GM19324 (cell line): ENCODE measurements around the gene HSBP1L1.

Experiments
- ATAC-seq: cut with Tn5 transposase; IDR thresholded peaks from one replicate; pipeline ENCODE4 v1.9.1; 2021; ENCODE audit warnings: mild to moderate bottlenecking, moderate library complexity; ENCODE audit not compliant: unreplicated experiment, low FRiP score

The HSBP1L1 gene

DNA sequence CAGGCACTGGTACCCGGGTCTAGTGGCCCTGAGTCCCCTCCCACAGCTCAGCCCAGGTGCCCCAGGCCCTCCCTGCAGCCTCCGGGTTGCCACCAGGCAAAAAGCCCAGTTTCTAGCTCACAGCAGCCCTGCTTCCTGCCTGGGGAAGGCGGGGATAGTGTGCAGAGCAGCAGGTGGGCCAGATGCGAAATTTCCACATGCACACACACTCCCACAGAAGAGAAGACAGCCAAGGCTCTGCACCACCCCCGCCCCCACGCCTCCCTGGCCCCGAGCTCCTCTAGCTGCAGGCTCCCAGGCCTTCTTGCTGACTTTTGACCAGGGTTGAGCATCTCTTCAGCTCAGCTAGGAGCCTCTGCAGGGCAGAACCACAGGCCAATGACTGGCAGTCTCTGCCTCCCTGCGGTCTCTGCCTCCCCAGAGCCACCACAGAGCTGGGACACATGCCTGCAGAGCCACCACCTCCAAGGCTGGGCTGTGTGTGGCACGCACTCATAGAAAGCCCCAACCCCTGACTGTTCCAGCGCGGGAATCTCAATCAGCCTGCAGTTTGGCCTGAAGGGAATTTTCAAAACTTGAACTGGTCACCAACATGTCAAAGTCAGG lies 20.2 kb upstream of the HSBP1L1 start:
- no peak for ATAC-seq

DNA sequence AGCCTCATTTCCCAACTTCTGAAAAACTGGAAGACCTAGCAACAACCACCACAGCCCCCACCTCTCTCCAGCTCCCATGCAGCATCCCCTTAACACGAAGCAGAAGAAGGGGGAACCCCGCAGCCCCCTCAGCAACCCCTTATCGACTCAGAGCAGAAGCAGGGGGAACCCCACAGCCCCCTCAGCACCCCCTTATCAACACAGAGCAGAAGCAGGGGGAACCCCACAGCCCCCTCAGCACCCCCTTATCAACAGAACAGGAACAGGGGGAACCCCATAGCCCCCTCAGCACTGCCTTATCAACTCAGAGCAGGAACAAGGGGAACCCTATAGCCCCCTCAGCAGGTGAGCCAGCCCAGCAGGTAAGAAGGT lies 19.7 kb upstream of the HSBP1L1 start:
- ATAC-seq = no peak

DNA sequence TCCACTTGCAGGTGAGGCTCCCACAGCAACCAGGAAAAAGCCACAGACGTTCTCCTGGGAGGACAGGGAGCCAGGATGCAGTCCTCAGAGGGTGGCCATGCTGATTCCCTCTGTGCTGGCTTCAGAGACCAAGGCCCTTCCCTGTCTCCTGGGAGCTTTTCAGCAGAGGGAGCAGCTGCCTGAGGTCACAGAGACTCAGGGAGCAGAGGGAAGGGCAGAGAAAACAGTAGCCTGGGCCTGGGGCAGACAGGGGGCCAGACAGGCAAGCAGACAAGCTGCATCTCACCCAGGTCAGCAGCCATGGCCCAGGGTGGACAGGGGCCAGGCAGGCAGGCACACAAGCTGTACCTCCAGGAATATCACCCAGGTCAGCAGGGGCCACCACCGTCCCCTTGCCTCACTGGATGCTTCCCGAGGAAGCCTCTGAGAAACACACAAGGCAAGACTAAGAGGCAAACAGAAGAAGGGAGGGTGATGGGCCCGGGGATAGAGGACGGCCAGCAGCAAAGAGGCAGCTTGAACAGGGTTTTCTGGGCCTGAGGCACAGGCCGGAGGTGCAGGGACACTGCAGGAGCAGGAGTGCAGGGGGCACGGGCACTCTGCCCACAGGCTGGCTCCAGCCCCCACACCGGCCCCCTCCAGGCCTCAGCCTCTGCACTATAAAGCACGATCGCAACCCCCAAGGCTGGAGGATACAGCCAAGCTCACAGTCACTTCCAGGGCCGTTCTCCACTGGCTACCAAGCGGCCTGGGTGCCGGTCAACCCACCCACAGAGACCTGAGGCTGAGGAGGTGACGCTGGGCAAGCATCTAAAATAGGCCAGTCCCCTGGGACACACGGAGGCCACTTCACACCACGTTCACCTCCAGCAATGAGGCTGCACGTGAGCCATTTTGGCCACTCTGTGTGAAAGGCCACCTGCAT lies 19.1 kb upstream of the HSBP1L1 start:
- ATAC-seq = no peak

DNA sequence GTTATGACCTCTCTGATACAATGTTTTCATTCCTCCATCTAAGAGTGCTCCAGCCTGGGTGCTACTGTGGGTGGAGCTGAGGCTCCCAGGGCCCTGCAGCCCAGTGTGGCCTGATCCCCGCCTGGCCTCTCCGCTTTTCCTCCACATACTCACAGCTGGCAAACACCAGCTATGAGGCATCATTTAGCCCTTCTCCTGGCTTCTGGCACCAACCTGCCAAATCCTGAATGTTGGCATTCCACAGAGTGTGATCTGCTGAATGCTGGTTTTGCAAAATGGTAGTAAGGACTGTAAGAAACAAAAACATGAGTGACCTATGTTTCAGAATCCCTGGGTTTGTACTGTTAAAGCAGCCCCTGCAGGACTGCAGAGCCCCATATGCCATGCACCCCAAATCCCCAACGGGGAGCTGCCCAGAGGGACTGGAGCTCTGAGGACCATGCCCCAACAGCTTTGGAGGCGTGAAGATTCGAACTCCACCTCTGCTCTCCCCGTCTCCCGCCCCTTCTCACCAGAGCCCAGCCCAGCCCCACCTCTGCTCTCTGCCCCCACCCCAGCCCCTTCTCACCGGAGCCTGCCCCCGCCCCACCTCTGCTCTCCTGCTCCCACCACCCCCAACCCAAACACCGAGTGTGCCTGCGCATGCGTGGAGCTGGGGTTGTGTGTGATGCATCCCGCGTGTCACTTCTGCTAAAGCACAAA lies 17.2 kb upstream of the HSBP1L1 start:
- ATAC-seq = no peak

DNA sequence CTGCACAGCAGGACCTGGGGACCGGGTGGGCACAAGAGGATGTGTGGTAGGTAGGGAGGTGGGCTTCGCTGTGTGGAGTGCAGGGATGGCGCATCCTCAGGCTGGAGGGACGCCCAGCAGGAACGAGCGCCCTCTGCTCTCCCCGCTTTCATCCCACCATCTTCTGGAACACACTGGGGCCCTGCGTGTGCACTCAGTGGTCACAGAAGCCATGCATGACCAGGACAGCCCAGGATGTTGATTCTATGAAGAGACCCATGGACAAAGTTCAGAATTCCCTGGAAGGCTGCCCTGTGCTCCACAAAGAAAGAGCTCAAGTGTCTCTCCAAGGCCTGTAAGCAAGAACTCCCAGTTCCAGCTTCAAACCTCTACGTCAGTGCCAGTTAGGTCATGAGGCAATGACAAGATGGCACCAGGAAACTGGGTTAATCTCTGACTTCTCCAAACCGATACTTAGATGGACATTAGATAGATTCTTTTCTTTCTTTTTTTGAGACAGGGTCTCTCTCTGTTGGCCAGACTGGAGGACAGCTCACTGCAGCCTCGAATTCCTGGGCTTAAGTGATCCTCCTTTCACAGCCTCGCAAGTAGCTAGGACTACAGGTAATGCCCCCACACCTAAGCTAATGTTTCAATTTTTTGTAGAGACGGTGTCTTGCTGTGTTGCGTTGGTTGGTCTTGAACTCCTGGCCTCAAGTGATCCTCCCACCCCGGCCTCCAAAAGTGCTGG lies 16.4 kb upstream of the HSBP1L1 start:
- no peak for ATAC-seq

DNA sequence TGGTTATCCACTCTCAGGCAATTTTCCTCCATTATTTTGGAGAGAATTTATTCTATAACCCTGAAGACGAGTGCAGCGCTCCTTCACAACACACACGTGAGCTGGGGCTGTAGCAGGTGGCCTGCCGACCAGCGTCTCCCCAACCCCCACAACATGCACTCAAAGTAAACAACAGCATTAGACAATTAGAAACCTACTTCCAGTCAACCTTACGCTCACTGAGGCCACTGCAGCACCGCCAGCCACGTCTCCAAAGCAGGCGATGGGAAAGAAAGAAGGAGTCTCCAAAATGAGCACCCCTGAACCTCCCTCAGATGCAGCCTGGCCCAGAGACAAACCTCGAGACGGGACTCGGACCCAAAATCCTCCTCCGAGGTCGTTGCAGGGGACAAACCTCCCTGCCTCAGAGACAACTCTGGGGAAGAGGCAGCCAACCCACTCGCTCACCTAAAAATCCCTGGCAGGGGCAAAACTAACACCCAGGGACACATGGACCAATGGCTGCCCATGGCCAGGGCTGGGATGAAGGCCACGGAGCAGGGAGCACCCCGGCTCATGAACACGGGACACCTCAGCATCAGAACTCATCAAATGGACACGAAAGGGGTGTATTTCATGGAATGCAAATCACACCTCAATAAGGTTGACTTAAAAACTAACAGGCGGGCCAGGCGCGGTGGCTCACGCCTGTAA lies 15.6 kb upstream of the HSBP1L1 start:
- no peak for ATAC-seq

DNA sequence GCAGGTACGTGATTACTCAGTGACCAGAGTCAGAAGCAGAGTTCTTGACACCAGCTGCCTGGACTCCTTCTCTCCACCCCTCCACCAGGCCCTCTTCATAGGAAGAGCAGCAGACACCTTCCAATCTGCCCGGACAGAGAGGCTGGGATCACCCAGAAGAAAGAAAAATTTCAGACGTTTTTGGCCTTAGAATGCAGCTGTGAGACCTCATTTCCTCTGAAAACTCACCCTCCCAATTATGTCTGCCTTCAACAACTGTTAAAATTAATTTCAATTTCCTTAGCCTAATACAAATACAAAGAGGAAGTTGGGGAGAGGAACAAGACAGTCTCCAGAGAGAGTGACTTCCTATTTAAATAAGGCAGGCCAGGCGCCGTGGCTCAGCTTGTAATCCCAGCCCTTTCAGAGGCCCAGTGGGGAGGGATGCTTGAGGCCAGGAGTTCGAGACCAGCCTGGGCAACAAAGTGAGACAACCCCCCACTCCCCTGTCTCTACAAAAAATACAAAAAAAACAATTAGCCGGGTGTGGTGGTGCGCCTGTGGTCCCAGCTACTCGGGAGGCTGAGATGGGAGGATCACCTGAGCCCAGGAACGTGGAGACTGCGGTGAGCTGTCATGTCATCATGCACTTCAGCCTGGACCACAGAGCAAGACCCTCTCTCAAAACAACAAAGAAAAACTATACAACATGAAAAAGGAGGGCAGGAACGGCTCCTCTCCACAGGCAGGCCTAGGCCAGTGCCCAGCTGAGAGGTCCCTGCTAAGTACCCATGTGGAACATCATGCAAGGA lies 14.6 kb upstream of the HSBP1L1 start:
- ATAC-seq = no peak

DNA sequence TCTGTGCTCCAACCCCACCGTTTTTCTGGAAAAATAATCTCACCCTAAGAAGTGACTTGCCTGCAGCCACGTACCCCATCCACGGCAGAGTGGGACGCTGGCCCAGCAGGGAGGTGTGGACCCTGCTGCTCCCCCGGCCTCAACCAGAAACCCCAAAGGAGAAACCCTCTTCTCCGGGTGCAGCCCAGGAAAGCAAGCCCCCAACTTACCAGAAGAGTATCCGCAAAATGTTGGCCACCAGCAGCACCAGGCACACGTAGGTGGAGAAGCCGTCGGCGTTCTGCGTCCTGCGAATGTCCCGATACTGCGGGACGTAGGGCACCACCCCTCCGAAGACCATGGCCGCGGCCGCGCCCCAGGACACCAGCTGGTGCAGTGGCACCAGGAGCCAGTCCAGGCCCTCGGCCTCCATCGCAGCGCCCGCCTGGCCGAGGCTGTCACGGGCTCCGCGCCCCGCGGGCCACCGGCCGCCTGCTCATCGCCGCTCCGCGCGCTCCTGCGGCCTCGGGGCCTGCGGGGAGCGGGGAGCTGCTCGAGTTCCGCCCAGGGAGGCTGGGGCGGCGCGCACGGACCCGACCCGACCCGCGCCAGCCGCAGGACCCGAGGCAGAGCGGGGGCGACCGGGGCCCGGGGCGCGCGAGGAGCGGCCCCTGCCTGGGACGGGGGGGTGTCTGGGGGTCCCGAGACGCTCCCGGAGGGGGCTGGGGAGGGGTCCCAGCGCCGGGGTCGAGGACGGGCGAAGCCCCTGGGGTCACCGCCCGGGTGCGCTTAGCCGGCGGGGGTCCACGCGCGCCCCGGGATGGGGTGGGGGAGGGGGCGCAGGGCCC lies 13.7 kb upstream of the HSBP1L1 start:
- peak; percentile 33 for ATAC-seq

DNA sequence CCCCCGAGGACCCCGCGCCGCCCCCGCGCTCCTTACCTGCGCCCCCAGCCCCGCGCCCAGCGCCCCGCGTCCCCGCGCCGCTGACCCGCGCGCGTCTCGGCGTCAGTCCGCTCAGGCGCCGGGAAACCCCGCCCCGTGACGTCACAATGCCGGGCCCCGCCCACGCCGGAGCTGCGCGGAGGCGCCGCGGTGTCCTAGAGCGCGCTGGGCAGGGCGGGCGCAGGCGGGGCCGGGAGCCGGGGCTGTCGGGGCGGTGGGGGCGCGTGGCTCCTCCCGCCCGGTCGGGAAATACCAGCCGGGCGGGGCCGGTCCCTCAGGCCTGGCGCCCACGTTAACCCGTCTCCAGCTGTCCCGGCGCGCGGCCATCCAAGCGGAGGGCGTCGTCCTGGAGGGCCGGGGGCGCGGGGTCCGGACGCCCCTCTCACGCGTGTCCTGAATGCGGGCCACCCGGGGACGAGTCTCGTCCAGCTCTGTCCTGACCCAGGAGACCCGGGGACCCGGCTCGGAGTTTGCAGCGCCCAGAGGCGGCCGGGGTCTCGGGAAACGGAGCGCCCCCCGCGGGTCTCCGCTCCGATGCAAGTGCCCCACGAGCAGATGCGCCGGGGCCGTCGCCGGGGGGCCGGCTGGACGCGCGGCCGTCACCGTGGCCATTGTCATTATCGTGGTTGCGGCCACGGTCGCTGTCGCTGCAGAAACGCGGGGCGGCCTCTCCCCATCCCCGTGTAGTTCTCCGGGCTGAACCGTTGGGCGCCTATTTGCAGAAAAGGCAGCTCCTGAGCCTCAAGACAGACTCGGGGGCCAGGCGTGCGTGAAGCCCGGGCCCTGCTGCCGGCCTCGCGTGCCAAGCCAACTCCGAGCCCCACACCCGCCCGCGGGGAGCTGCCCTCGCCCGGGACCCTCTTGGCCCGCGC lies 12.6 kb upstream of the HSBP1L1 start, which contains the start of gene SLC66A2:
TSS of gene SLC66A2 (minus strand) at position 109 of the 911 bp plus-strand sequence. CDS start 727 bp downstream, outside the sequence.
- peak; percentile 90 for ATAC-seq

DNA sequence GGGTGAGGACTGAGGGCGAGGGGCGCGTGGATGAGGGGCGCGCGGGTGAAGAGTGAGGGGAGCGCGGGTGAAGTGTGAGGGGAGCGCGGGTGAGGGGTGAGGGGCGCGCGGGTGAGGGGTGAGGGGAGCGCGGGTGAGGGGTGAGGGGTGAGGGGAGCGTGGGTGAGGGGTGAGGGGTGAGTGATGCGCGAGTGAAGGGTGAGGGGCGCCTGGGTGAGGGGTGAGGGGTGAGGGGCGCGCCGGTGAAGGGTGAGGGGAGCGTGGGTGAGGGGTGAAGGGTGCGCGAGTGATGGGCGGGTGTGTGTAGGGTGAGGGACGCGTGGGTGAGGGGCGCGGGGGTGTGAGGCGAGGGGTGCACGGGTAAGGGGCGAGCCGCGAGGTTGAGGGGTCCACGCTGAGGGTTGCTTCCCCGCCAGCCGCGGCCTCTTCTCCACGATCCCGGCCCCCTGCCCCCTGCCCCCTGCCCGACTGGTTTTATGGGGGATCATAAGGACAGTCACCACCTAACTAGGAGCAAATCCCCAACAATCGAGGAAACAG lies 11.9 kb upstream of the HSBP1L1 start:
- no peak for ATAC-seq

DNA sequence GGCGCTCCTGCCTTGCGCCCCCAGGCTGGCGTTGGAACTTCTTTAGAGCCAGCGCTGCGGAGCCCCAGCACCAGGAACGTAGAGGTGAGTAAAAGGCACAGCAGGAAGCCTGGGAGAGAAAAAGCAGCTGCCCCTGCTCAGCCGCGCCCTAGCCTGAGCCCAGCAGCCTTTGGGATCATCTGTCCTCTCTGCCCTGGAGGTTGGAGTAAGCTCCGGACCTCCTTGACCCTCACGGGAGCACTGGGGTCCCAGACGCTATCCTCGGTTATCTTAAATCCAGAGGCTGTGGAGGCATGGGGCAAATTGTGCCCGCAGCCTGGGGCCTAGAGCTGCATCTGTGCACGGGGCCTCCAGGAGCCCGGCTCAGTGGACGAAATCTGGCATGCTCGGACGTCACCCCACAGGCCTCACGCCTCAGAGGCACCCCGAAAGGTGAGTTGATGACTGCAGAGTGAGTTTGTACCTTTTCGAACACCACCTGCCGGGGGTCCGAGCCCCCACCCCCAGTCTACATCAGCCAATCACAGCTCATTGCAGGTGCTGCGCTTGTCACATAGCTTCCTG lies 11.4 kb upstream of the HSBP1L1 start:
- no peak for ATAC-seq

DNA sequence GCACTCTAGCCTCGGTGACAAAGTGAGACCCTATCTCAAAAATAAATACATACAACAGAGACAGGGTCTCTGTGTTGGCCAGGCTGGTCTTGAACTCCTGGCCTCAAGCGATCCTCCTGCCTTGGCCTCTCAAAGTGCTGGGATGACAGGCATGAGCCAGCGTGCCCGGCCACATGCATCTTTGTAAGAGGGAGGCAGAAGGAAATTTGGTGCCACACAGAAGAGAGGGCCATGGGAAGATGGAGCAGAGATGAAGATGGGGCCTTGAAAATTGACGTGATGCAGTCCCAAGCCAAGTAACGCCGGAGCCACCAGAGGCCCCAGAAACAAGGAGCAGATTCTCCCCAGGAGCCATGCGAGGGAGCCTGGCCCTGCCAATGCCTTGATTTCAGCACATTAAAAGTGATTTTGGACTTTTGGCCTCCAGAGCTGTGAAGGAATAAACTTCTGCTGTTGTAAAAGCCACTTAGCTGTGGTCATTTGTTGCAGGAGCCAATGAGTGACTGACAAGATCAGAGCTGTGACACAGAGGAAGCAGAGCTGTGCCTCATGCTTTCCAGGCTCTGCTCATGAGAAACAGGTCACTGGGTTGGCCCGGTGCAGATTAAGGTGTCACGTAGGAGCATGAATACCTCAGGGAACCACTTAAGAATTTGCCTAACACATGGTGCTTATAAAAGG lies 10.3 kb upstream of the HSBP1L1 start:
- no peak for ATAC-seq

DNA sequence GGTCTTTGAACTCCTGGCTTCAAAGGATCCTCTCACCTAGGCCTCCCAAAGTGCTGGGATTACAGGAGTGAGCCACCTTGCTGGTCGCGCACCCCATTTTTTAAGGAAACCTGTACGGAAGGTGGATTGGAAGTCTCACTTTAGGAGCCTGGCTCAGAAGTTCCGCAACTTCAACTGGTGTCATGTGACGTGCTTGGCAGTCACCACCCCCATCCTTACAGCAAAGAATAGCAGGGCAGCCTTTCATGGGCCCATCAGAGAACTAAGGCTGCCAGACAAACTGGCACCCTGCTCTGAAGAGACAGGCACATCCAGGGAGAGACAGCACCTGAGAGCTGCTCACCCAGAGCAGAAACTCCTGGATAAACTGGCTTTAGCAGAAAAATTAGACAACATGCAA lies 9.7 kb upstream of the HSBP1L1 start:
- ATAC-seq = no peak

DNA sequence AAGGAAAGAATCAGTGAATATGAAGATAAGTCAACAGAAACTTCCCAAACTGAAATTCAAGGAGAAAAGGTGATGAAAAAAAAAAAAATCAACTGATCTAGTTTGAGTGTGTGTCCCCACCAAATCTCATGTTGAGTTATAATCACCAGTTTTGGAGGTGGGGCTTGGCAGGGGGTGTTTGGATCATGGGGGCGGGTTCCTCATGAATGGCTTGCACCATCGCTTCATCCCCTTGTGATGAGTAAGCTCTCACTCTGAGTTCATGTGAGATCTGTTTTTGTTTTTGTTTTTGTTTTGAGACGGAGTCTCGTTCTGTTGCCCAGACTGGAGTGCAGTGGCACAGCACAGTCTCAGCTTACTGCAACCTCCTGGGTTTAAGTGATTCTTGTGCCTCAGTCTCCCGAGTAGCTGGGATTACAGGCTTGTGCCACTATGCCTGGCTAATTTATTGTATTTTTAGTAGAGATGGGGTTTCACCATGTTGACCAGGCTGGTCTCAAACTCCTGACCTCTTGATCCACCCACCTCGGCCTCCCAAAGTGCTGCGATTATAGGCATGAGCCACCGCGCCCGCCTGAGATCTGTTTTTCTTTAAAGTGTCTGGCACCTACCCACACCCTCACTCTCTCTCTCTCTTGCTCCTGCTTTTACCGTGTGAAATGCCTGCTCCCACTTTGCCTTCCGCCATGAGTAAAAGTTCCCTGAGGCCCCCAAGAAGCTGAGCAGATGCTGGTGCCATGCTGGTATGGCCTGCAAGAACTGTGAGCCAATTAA lies 9.0 kb upstream of the HSBP1L1 start:
- ATAC-seq = no peak

DNA sequence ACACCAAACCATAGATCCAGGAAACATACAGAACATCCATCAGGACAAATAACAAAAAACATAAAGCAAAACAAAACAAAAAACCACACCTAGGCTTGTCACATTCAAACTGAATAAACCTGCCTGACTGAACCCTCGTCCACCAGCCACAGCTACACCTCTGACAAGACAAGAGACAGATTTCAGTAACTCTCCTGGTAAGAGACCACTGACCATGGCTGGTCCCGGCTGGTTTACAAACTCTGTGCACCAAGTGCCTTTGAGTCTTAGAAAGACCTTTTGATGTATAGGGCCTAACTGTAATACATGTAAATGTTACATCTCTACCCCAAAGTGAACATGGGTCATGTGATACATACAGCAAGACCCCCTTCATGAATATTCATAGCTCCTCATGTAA lies 8.2 kb upstream of the HSBP1L1 start:
- no peak for ATAC-seq

DNA sequence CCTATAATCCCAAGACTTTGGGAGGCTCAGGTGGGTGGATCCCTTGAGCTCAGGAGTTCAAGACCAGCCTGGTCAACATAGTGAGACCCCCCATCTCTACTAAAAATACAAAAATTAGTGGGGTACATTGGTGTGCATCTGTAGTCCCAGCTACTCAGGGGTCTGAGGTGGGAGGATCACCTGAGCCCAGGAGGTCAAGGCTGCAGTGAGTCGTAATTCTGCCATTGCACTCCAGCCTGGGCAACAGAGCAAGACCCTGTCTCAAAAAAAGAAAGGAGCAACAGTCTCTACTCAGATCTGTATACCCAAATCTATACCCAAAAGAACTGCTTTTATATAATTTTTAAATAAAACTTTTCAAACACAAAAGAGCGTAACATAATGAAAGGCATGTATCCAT lies 5.5 kb upstream of the HSBP1L1 start:
- no peak for ATAC-seq
